A673 (cell line): ENCODE results near the gene TLR9. TPM values are rescaled to one million over a fixed set of nuclear protein-coding genes. Genes with fewer than 3 reads are reported as not detected.

Experiments used
- BruUV-seq: library from RNA; stranded (reverse); fragments of 400-500 nt; replicated peaks from 2 replicates; lab custom pipeline; 2021; lab: Mats Ljungman, UMichigan
- CTCF ChIA-PET: fragments of 300-600 bp; sonication (Branson Sonifier 250); formaldehyde crosslinking; loops from one replicate; lab custom pipeline; 2022; ENCODE audit warnings: antibody characterized with exemption; lab: Charles Lee
- POLR2A ChIA-PET: fragments of 300-600 bp; sonication (Branson Sonifier 250); formaldehyde crosslinking; loops from one replicate; lab custom pipeline; 2022; ENCODE audit warnings: antibody characterized with exemption; ENCODE audit not compliant: low non-redundant PET; lab: Charles Lee
- DNase-seq: peaks from one replicate; pipeline ENCODE4 v3.0.0-alpha.2; 2015; ENCODE audit warnings: low spot score
- H3K27ac ChIP-seq: fragments of 200-600 bp; sonication (generic); 2 replicates; pipeline ENCODE4 v1.5.1; 2016; ENCODE audit warnings: mixed run types, low read depth, mild to moderate bottlenecking, mixed read lengths, antibody characterized with exemption, low read length; ENCODE audit not compliant: poor library complexity, severe bottlenecking
- H3K27me3 ChIP-seq: fragments of 200-600 bp; sonication (generic); replicated peaks from 2 replicates; pipeline ENCODE4 v1.6.1; 2017; ENCODE audit warnings: mixed run types, low read depth, mild to moderate bottlenecking, mixed read lengths, antibody characterized with exemption, low read length; ENCODE audit not compliant: insufficient read depth, poor library complexity
- H3K36me3 ChIP-seq: fragments of 200-600 bp; sonication (generic); 2 replicates; pipeline ENCODE4 v1.6.1; 2016; ENCODE audit warnings: mixed run types, mild to moderate bottlenecking, mixed read lengths, antibody characterized with exemption, low read length; ENCODE audit not compliant: insufficient read depth, poor library complexity, severe bottlenecking
- H3K4me1 ChIP-seq: fragments of 200-600 bp; sonication (generic); 2 replicates; pipeline ENCODE4 v1.6.1; 2017; ENCODE audit warnings: mixed run types, mild to moderate bottlenecking, mixed read lengths, antibody characterized with exemption, low read length; ENCODE audit not compliant: insufficient read depth, poor library complexity, severe bottlenecking
- H3K4me3 ChIP-seq: fragments of 200-600 bp; sonication (generic); 2 replicates; pipeline ENCODE4 v1.5.1; 2016; ENCODE audit warnings: low read depth, mixed run types, mild to moderate bottlenecking, mixed read lengths, low read length; ENCODE audit not compliant: poor library complexity, severe bottlenecking
- H3K9me3 ChIP-seq: fragments of 200-600 bp; sonication (generic); 2 replicates; pipeline ENCODE4 v1.6.1; 2016; ENCODE audit warnings: mixed run types, low read depth, mild to moderate bottlenecking, mixed read lengths, antibody characterized with exemption, low read length; ENCODE audit not compliant: poor library complexity, severe bottlenecking
- CTCF ChIP-seq: fragments of 300-800, 200-600 bp; sonication (generic); conservative IDR thresholded peaks from 2 replicates; pipeline ENCODE4 v1.5.1; 2017; ENCODE audit warnings: low read depth, mild to moderate bottlenecking, antibody characterized with exemption, low read length, moderate library complexity, mixed read lengths
- EZH2 ChIP-seq: fragments of 200-600 bp; sonication (generic); IDR thresholded peaks from 2 replicates; pipeline ENCODE4 v1.6.1; 2017; ENCODE audit warnings: borderline replicate concordance, low read depth, mild to moderate bottlenecking, mixed read lengths, antibody characterized with exemption, low read length; ENCODE audit not compliant: poor library complexity, severe bottlenecking
- intact Hi-C: fragments of 100-400 bp; cut with micrococcal nuclease; formaldehyde crosslinking; loops from one replicate; pipeline ENCODE4 v1.10.0; 2022; ENCODE audit not compliant: unreplicated experiment
- total RNA-seq: library from RNA; stranded (reverse); gene quantifications from 2 replicates; pipeline ENCODE4 v1.2.3, GENCODE V29; 2021

TLR9 gene
- total RNA-seq, 1 experiment from 2014 or later = not detected

- Histone ChIP-seq H3K4me1 (no peaks in the 10 kb centered on the region), H3K27me3 (no peaks in the 10 kb centered on the region), H3K9me3 (no peaks in the 10 kb centered on the region), H3K4me3 (no peak overlapping the region), H3K27ac (no peak overlapping the region), H3K36me3 (peaks cover 22% of the 10 kb centered on the region)
- DNase-seq = no peak
- TF ChIP-seq EZH2 (no peak), CTCF (no peak)
- intact Hi-C loops = no loop called here
- ChIA-PET CTCF (no interaction called here), POLR2A (no interaction called here)
- no TSS peak for BruUV-seq
Measured at GRCh38 chr3:52213901-52214300, 11.5 kb downstream of the TLR9 start.

GRCh38 chr3:52213005-52213404 is 12.4 kb downstream of the TLR9 start:
- Histone ChIP-seq H3K4me3 (no peak overlapping the region), H3K9me3 (no peaks in the 10 kb centered on the region), H3K36me3 (peaks cover 28% of the 10 kb centered on the region), H3K27me3 (no peaks in the 10 kb centered on the region), H3K27ac (no peak overlapping the region), H3K4me1 (no peaks in the 10 kb centered on the region)
- intact Hi-C loops = no loop called here
- ChIA-PET POLR2A (no interaction called here), CTCF (no interaction called here)
- TF ChIP-seq CTCF (no peak), EZH2 (no peak)
- no TSS peak for BruUV-seq
- no peak for DNase-seq

GRCh38 chr3:52211268-52211891 is 14.1 kb downstream of the TLR9 start:
- H3K9me3 ChIP-seq = no peaks in the 10 kb centered on the region
- ChIA-PET CTCF (interaction anchor here (1.0 kb wide), 1 partner anchor 9 kb away, joined by 6 read pairs; no protein-coding TSS in a partner anchor), POLR2A (no interaction called here)
- no peaks in the 10 kb centered on the region for H3K27me3 ChIP-seq
- H3K27ac ChIP-seq = no peak overlapping the region
- no peak for DNase-seq
- intact Hi-C loops = no loop called here
- BruUV-seq = no TSS peak
- no peak for TF ChIP-seq CTCF
- no peak for TF ChIP-seq EZH2
- no peak overlapping the region for H3K4me3 ChIP-seq
- no peaks in the 10 kb centered on the region for H3K4me1 ChIP-seq
- H3K36me3 ChIP-seq = peaks cover 39% of the 10 kb centered on the region
